Uterus (tissue), 4 donors: ENCODE measurements around the gene BMPR2. TPM values are rescaled to one million over a fixed set of nuclear protein-coding genes. Genes with fewer than 3 reads are reported as not detected.
"Not testable (repeated sequence)": the region's sequence is repeated elsewhere in the genome, so short reads cannot be mapped to it uniquely, and the experiment has no call there.

Experiments used
- DNase-seq, 2 donors: peaks; one replicate each; pipeline ENCODE4 v3.0.0-alpha.2; 2019 to 2020
- H3K27ac ChIP-seq, 2 donors: fragments of 200-600 bp; sonication (generic); 1 replicate in 1 of 2; 2 replicates in 1 of 2; pipeline ENCODE4 v1.5.1; 2016 to 2018
- H3K27me3 ChIP-seq, 2 donors: fragments of 200-600 bp; sonication (generic); one replicate each; pipeline ENCODE4 v1.5.1; 2018 to 2019; ENCODE audit warnings: control low read depth in 1 of 2
- H3K36me3 ChIP-seq, 2 donors: fragments of 200-600 bp; sonication (generic); one replicate each; pipeline ENCODE4 v1.5.1; 2019; ENCODE audit warnings: control low read depth in 1 of 2
- H3K4me1 ChIP-seq, 2 donors: fragments of 200-600 bp; sonication (generic); one replicate each; pipeline ENCODE4 v1.5.1; 2018 to 2019; ENCODE audit warnings: control low read depth in 1 of 2
- H3K4me3 ChIP-seq, 2 donors: fragments of 200-600 bp; sonication (generic); 1 replicate in 1 of 2; 2 replicates in 1 of 2; pipeline ENCODE4 v1.5.1; 2018 to 2019; ENCODE audit warnings: mild to moderate bottlenecking in 1 of 2
- H3K9me3 ChIP-seq, 2 donors: fragments of 200-600 bp; sonication (generic); one replicate each; pipeline ENCODE4 v1.5.1; 2019; ENCODE audit warnings: control low read depth in 1 of 2
- POLR2A ChIP-seq, 2 donors: fragments of 450-650 bp; IDR thresholded peaks; one replicate each; pipeline ENCODE4 v1.6.1; 2016; ENCODE audit warnings: antibody characterized with exemption in 2 of 2, mild to moderate bottlenecking in 1 of 2, moderate library complexity in 1 of 2
- intact Hi-C: fragments of 100-400 bp; cut with DNase I; formaldehyde crosslinking; loops from one replicate; pipeline ENCODE4 v1.15.1; 2023; ENCODE audit warnings: low total_unique reads
- total RNA-seq, 4 donors: library from RNA; depleted of rRNA in 3 of 4; stranded (reverse); fragments of >200 nt in 3 of 4; gene quantifications; one replicate each; pipeline versions ENCODE4 v1.1.0 to v1.2.4, GENCODE V29; 2014 to 2023
- TF ChIP-seq, protein P1 (sequence below), 4 experiments: fragments of 200-600 bp in 2 of 4; fragments of 450-650 bp in 2 of 4; sonication (generic) in 2 of 4; IDR thresholded peaks; one replicate each; pipeline ENCODE4 v1.5.1; 2016 to 2019; ENCODE audit warnings: antibody characterized with exemption in 4 of 4, mild to moderate bottlenecking in 2 of 4, moderate library complexity in 1 of 4
- donor health status: DM: yes; HTN: yes; CAD: no.

Gene BMPR2
- total RNA-seq, 4 donors from 2014 or later = 38.7 to 101 (median 62.3) TPM

- Histone ChIP-seq H3K4me1 (peaks cover 3 to 7% of the 10 kb centered on the region in 2 donors), H3K4me3 (peak overlapping the region; percentile 84 to 92), H3K9me3 (no peaks in the 10 kb centered on the region), H3K36me3 (no peaks in the 10 kb centered on the region), H3K27ac (peak overlapping the region; percentile 98 to 99), H3K27me3 (no peaks in the 10 kb centered on the region)
- intact Hi-C loops = no loop called here
- no peak for TF ChIP-seq POLR2A (IDR thresholded peaks at IDR 0.05)
- TF ChIP-seq, protein P1, sequence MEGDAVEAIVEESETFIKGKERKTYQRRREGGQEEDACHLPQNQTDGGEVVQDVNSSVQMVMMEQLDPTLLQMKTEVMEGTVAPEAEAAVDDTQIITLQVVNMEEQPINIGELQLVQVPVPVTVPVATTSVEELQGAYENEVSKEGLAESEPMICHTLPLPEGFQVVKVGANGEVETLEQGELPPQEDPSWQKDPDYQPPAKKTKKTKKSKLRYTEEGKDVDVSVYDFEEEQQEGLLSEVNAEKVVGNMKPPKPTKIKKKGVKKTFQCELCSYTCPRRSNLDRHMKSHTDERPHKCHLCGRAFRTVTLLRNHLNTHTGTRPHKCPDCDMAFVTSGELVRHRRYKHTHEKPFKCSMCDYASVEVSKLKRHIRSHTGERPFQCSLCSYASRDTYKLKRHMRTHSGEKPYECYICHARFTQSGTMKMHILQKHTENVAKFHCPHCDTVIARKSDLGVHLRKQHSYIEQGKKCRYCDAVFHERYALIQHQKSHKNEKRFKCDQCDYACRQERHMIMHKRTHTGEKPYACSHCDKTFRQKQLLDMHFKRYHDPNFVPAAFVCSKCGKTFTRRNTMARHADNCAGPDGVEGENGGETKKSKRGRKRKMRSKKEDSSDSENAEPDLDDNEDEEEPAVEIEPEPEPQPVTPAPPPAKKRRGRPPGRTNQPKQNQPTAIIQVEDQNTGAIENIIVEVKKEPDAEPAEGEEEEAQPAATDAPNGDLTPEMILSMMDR (IDR thresholded peaks at IDR 0.05) = no peak
- peak; percentile 46 to 47 for DNase-seq
Measured at GRCh38 chr2:202376460-202377206, 506 bp downstream of the BMPR2 start.

- H3K4me3 ChIP-seq = peak overlapping the region; percentile 84 to 92
- H3K36me3 ChIP-seq = no peaks in the 10 kb centered on the region
- H3K9me3 ChIP-seq = no peaks in the 10 kb centered on the region
- TF ChIP-seq, protein P1 (IDR thresholded peaks at IDR 0.05) = no peak
- no peak for TF ChIP-seq POLR2A (IDR thresholded peaks at IDR 0.05)
- no peaks in the 10 kb centered on the region for H3K27me3 ChIP-seq
- H3K4me1 ChIP-seq = peaks cover 3 to 7% of the 10 kb centered on the region in 2 donors
- DNase-seq = peak; percentile 24 to 33
- peak overlapping the region; percentile 98 to 99 for H3K27ac ChIP-seq
- intact Hi-C loops = no loop called here
Measured at GRCh38 chr2:202377207-202377761, 1.2 kb downstream of the BMPR2 start.

GRCh38 chr2:202378001-202378400 lies 1.9 kb downstream of the BMPR2 start:
- Histone ChIP-seq H3K9me3 (no peaks in the 10 kb centered on the region), H3K36me3 (no peaks in the 10 kb centered on the region), H3K27me3 (no peaks in the 10 kb centered on the region), H3K4me3 (peak overlapping the region; percentile 84 to 92), H3K27ac (peak overlapping the region; percentile 98 to 99), H3K4me1 (peaks cover 3 to 7% of the 10 kb centered on the region in 2 donors)
- no peak for TF ChIP-seq POLR2A (IDR thresholded peaks at IDR 0.05)
- TF ChIP-seq, protein P1 (IDR thresholded peaks at IDR 0.05) = no peak
- DNase-seq = no peak
- intact Hi-C loops = no loop called here

- no peaks in the 10 kb centered on the region for H3K9me3 ChIP-seq
- H3K27ac ChIP-seq = peak overlapping the region; percentile 98 to 99
- intact Hi-C loops = no loop called here
- H3K4me1 ChIP-seq = peaks cover 3 to 7% of the 10 kb centered on the region in 2 donors
- no peak for DNase-seq
- TF ChIP-seq POLR2A (IDR thresholded peaks at IDR 0.05) = no peak
- TF ChIP-seq, protein P1 (IDR thresholded peaks at IDR 0.05) = no peak
- peak overlapping the region; percentile 84 to 92 for H3K4me3 ChIP-seq
- H3K36me3 ChIP-seq = no peaks in the 10 kb centered on the region
- no peaks in the 10 kb centered on the region for H3K27me3 ChIP-seq
Measured at GRCh38 chr2:202378662-202379358, 2.7 kb downstream of the BMPR2 start.

GRCh38 chr2:202382684-202383083 lies 6.6 kb downstream of the BMPR2 start:
- peaks cover 3 to 7% of the 10 kb centered on the region in 2 donors for H3K4me1 ChIP-seq

GRCh38 chr2:202386495-202386894 lies 10.4 kb downstream of the BMPR2 start:
- H3K36me3 ChIP-seq, H3K27me3 ChIP-seq, intact Hi-C loops, H3K4me1 ChIP-seq, DNase-seq, H3K9me3 ChIP-seq, H3K4me3 ChIP-seq: not testable (repeated sequence)
- peak overlapping the region in 1 of 2 donors; percentile 47 for H3K27ac ChIP-seq

More at GRCh38 chr2:202382684-202383083, 6.6 kb downstream of the BMPR2 start:
- DNase-seq = no peak
- intact Hi-C loops = no loop called here
- no peak for TF ChIP-seq POLR2A (IDR thresholded peaks at IDR 0.05)
- TF ChIP-seq, protein P1 (IDR thresholded peaks at IDR 0.05) = no peak
- no peak overlapping the region for H3K4me3 ChIP-seq
- no peaks in the 10 kb centered on the region for H3K36me3 ChIP-seq
- no peak overlapping the region for H3K27ac ChIP-seq
- no peaks in the 10 kb centered on the region for H3K9me3 ChIP-seq
- no peaks in the 10 kb centered on the region for H3K27me3 ChIP-seq
